ENCODE data around the gene MNX1.

MNX1 gene

GRCh38 chr7:157001920-157002818, 8.3 kb downstream of the MNX1 start:
- DNase-seq (ENCODE audit: low read depth, low spot score): no peak
- TF ChIP-seq CTCF (IDR thresholded peaks at IDR 0.05; ENCODE audit: low read depth, low read length): no peak
- in situ Hi-C loops (cut with HindIII; ENCODE audit: low sequenced_read_pairs): no loop called here
- no peak overlapping the region for H3K4me3 ChIP-seq (ENCODE audit: low read depth, low read length)

DNA sequence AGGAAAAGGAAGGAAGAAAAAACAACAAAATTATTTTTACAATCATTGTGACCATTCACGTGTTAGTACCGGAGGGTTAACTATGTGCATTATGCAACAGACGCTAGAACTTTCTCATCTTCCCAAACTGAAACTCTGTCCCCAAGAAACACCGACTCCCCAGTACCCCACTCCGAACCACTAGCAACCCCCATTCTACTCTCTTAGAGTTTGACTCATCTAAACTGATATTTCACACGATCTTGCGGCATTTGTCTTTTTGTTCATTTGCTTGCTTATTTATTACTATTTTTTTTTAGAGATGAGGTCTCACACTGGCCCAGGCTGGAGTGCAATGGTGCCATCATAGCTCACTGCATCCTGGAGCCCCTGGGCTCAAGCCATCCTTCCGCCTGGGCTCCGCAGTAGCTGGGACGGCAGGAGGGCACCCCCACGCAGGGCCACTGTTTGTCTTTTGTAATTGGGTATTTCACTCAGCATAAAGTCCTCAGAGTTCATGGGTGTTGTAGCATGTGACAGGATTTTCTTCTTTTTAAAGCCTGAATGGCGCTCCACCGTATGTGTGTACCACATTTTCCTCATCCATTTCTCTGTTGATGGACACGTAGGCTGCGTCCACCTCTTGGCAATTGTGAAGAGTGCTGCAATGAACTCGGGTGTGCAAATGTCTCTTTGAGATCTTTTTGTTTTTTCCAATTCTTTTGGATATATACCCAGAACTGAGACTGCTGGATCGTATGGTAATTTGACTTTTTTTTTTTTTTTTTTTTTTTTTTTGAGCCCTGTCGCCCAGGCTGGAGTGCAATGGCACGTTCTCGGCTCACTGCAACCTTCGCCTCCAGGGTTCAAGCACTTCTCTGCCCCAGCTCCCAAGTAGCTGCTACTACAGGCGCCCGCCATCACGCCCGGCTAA, 9.5 kb downstream of the MNX1 start:
- in situ Hi-C loops (cut with HindIII; ENCODE audit: low sequenced_read_pairs): no loop called here
- no peak overlapping the region for H3K4me3 ChIP-seq (ENCODE audit: low read depth, low read length)
- DNase-seq (ENCODE audit: low read depth, low spot score): no peak
- TF ChIP-seq CTCF (IDR thresholded peaks at IDR 0.05; ENCODE audit: low read depth, low read length): no peak

GRCh38 chr7:156999958-157000726, 10.3 kb downstream of the MNX1 start:
- H3K4me3 ChIP-seq (ENCODE audit: low read depth, low read length): peak overlapping the region; percentile 13
- DNase-seq (ENCODE audit: low read depth, low spot score): no peak
- no peak for TF ChIP-seq CTCF (IDR thresholded peaks at IDR 0.05; ENCODE audit: low read depth, low read length)
- in situ Hi-C loops (cut with HindIII; ENCODE audit: low sequenced_read_pairs): no loop called here

- H3K4me3 ChIP-seq (ENCODE audit: low read depth, low read length): no peak overlapping the region
- in situ Hi-C loops (cut with HindIII; ENCODE audit: low sequenced_read_pairs): no loop called here
- no peak for TF ChIP-seq CTCF (IDR thresholded peaks at IDR 0.05; ENCODE audit: low read depth, low read length)
- no peak for DNase-seq (ENCODE audit: low read depth, low spot score)
Observed at GRCh38 chr7:156998988-156999957, 11.2 kb downstream of the MNX1 start.

GRCh38 chr7:156994417-156994816, 16.0 kb downstream of the MNX1 start:
- in situ Hi-C loops (cut with HindIII; ENCODE audit: low sequenced_read_pairs): no loop called here
- DNase-seq (ENCODE audit: low read depth, low spot score): no peak
- H3K4me3 ChIP-seq (ENCODE audit: low read depth, low read length): no peak overlapping the region
- TF ChIP-seq CTCF (IDR thresholded peaks at IDR 0.05; ENCODE audit: low read depth, low read length): no peak

All from astrocyte of the spinal cord (primary cell).